Activated gamma-delta T cell treated with Interleukin-2 at 50 U/mL for 16 hours (primary cell): ENCODE measurements around the gene KCTD7.
"Not testable (repeated sequence)": the region's sequence is repeated elsewhere in the genome, so short reads cannot be mapped to it uniquely, and the experiment has no call there.

Experiments used
- DNase-seq: peaks from one replicate; pipeline ENCODE4 v3.0.0-alpha.2; 2020

The KCTD7 gene

GRCh38 chr7:66682350-66683093 lies 53.8 kb downstream of the KCTD7 start:
- no peak for DNase-seq

GRCh38 chr7:66683094-66683769 lies 54.6 kb downstream of the KCTD7 start:
- DNase-seq, result not testable (repeated sequence)

GRCh38 chr7:66683770-66684123 lies 55.1 kb downstream of the KCTD7 start:
- DNase-seq, result no peak

GRCh38 chr7:66685663-66686062 lies 57.0 kb downstream of the KCTD7 start:
- not testable (repeated sequence) for DNase-seq

GRCh38 chr7:66687186-66687585 lies 58.5 kb downstream of the KCTD7 start:
- no peak for DNase-seq

GRCh38 chr7:66687672-66688071 lies 59.0 kb downstream of the KCTD7 start:
- DNase-seq, result not testable (repeated sequence)

GRCh38 chr7:66689081-66689480 lies 60.4 kb downstream of the KCTD7 start:
- no peak for DNase-seq

GRCh38 chr7:66693331-66693730 lies 64.7 kb downstream of the KCTD7 start:
- DNase-seq, result no peak
